GM21786 (cell line): ENCODE results near the gene IL17RA.

ENCODE experiments used
- ATAC-seq: cut with Tn5 transposase; IDR thresholded peaks from one replicate; pipeline ENCODE4 v1.9.1; 2021; ENCODE audit not compliant: unreplicated experiment

IL17RA gene

GRCh38 chr22:17152340-17152739 is 67.5 kb downstream of the IL17RA start:
- no peak for ATAC-seq

DNA sequence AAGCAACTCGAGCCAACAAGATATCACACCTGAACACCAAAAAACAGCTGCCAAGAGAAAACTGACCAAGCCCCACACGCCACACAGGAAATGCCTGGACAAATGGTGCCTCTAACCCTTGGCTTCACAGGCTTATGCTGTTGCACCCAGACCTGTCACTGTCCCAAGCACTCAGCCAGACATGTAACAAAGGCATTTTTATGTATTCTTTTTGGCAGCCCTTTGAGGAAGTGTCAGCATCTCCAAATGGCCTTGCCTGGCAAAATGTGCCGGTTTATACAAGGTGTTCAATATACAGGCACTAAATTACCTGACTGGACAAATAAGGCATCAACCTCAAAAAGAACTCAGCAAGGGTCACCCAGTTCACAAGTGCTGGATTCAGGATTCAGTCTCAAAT is 68.2 kb downstream of the IL17RA start:
- ATAC-seq = no peak

GRCh38 chr22:17155941-17156340 is 71.1 kb downstream of the IL17RA start:
- ATAC-seq = no peak

- ATAC-seq = no peak
These were observed 72.9 kb downstream of the IL17RA start for GRCh38 chr22:17157714-17158113.

DNA sequence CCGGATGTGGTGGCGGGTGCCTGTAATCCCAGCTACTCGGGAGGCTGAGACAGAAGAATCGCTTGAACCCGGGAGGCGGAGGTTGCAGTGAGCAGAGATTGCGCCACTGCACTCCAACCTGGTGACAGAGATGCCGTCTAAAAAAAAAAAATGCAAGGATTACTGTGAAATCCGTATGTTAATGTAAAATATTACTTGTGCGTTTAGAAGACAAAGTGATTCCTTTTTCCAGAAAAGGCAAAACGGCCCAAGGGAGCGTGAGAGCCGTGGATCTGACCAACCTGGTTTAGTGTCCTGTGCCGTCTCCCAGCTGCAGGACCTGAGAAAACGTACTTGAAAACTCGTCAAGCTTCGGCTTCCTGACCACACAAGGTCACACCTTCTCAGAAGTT is 73.4 kb downstream of the IL17RA start:
- ATAC-seq = no peak

DNA sequence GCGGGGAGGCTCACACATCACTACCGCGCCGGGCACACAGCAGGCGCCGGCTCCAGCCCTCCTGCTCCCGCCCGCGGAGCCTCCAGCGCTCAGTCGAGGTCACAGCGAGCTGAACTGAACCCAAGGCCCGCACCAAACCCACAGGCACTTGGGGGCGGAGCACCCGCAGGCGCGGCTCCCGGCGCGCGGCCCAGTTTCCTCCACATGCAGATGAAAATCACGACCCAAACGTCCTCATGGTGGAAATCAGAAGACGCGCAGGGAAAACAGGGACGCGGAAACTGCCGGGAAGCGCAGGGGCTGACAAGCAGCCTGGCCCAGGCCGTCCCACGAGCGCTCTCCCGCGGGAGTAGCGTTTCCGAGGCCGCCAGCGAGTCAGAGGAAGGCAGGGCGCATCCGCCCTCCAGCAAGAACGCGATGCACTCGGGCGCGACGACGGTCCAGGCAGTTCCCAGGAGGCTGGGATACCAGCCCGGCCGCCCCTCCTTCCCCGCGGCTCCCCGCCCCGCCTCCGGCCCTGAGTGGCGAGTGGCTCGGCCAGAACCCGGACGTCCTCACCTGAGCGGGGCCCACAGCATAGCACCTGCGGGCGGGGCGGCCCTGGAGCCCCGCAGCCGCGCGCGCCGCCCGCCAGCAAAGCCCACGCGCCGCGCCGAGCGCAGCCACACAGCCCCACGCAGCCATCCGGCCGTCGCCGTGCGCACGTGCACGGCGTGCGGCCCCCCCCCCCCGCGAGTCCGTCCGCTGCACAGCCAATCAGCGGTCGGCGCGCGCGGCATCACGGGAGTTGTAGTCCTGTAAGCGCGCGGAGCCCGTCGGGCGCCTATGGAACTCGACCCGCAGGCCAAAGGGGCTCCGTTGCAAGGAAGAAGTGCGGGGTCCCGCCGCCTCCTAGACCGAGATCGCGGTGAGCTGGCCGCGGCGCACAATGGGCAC is 74.0 kb downstream of the IL17RA start, which contains the start of gene HDHD5:
HDHD5 (minus strand) TSS at position 710 of the 936 bp plus-strand sequence; CDS start at position 684, 26 bp downstream.
- ATAC-seq = peak; percentile 57

GRCh38 chr22:17159504-17159951 is 74.7 kb downstream of the IL17RA start:
- no peak for ATAC-seq

GRCh38 chr22:17161991-17162390 is 77.2 kb downstream of the IL17RA start:
- no peak for ATAC-seq

DNA sequence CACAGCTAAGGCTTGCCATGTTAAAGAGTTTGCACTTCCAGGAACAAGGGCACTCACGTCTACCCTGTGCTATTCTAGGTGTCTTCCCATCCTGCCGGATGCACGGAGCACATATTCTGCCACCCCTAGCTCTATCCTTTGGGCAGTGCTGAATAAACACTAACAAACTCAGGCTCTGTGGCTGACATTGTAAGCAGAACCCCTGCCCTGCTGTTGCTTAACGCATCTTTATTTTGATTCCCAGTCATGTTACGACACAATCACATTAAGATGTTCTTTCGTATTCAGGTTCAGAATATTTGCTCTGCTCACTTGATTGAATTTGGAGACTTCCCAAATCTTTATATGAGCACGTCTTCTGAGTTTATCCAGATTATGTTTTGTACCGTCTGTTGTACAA is 77.9 kb downstream of the IL17RA start:
- ATAC-seq = no peak

GRCh38 chr22:17164392-17165024 is 79.7 kb downstream of the IL17RA start:
- ATAC-seq = no peak
